GM18867 (cell line): ENCODE data around the gene PPP4C.
A peak's percentile ranks its signal among the peaks of the same experiment; 100 is the strongest.
"Not testable (repeated sequence)": the region's sequence is repeated elsewhere in the genome, so short reads cannot be mapped to it uniquely, and the experiment has no call there.

Experiments
- ATAC-seq: cut with Tn5 transposase; IDR thresholded peaks from one replicate; pipeline ENCODE4 v1.9.1; 2021; ENCODE audit warnings: mild to moderate bottlenecking, moderate library complexity; ENCODE audit not compliant: unreplicated experiment

PPP4C gene

GRCh38 chr16:30096105-30096861, 20.5 kb downstream of the PPP4C start, which contains the start of gene YPEL3:
Gene YPEL3, minus strand, starts transcription at chr16:30096213. Its CDS starts 731 bp downstream, at chr16:30095482.
- ATAC-seq = peak; percentile 59

- no peak for ATAC-seq
These were observed 21.2 kb downstream of the PPP4C start for GRCh38 chr16:30096862-30097563.

GRCh38 chr16:30104090-30104489, 28.3 kb downstream of the PPP4C start:
- ATAC-seq = no peak

GRCh38 chr16:30104492-30104891, 28.7 kb downstream of the PPP4C start:
- no peak for ATAC-seq

- no peak for ATAC-seq
These were observed 32.5 kb downstream of the PPP4C start for GRCh38 chr16:30108059-30108850.

GRCh38 chr16:30110661-30111060, 34.9 kb downstream of the PPP4C start:
- no peak for ATAC-seq

- ATAC-seq = no peak
These were observed 36.6 kb downstream of the PPP4C start for GRCh38 chr16:30112197-30113030.

GRCh38 chr16:30113031-30113710, 37.4 kb downstream of the PPP4C start, which contains the start of gene GDPD3:
Gene GDPD3, minus strand, starts transcription at chr16:30113537. Its CDS starts 59 bp downstream, at chr16:30113478.
- no peak for ATAC-seq

- ATAC-seq = no peak
These were observed 38.0 kb downstream of the PPP4C start for GRCh38 chr16:30113711-30114333.

GRCh38 chr16:30114411-30114810, 38.6 kb downstream of the PPP4C start:
- no peak for ATAC-seq

GRCh38 chr16:30114833-30115232, 39.0 kb downstream of the PPP4C start:
- ATAC-seq = not testable (repeated sequence)

GRCh38 chr16:30115238-30115637, 39.4 kb downstream of the PPP4C start:
- no peak for ATAC-seq

GRCh38 chr16:30116291-30117207, 40.8 kb downstream of the PPP4C start:
- ATAC-seq = no peak

- no peak for ATAC-seq
These were observed 42.0 kb downstream of the PPP4C start for GRCh38 chr16:30117768-30118167.

- ATAC-seq = no peak
These were observed 43.6 kb downstream of the PPP4C start for GRCh38 chr16:30119428-30119827.

- no peak for ATAC-seq
These were observed 44.7 kb downstream of the PPP4C start for GRCh38 chr16:30120340-30121105.

GRCh38 chr16:30121741-30122571, 46.2 kb downstream of the PPP4C start:
- no peak for ATAC-seq
